K562 (cell line): ENCODE results near the gene PRKAG1. TPM values are rescaled to one million over a fixed set of nuclear protein-coding genes. Genes with fewer than 3 reads are reported as not detected.

Experiments used
- ASH1L ChIP-seq: fragments of 450-650 bp; IDR thresholded peaks from 2 replicates; pipeline ENCODE4 v1.6.1; 2018; ENCODE audit warnings: borderline replicate concordance, mild to moderate bottlenecking, low read depth; ENCODE audit not compliant: partially characterized antibody
- CBFA2T2 ChIP-seq: fragments of 450-650 bp; conservative IDR thresholded peaks from 2 replicates; pipeline ENCODE4 v1.6.1; 2017; ENCODE audit warnings: mild to moderate bottlenecking
- DPF2 ChIP-seq: fragments of 450-650 bp; IDR thresholded peaks from 2 replicates; pipeline ENCODE4 v1.6.1; 2016
- EHMT2 ChIP-seq: fragments of 450-650 bp; IDR thresholded peaks from 2 replicates; pipeline ENCODE4 v1.6.1; 2018; ENCODE audit warnings: antibody characterized with exemption
- ELF4 ChIP-seq: fragments of 450-650 bp; formaldehyde crosslinking; IDR thresholded peaks from 2 replicates; pipeline ENCODE4 v1.4.0; 2022; ENCODE audit warnings: missing genetic modification characterization
- ELK3 ChIP-seq: fragments of 450-650 bp; formaldehyde crosslinking; IDR thresholded peaks from 2 replicates; pipeline ENCODE4 v1.4.0; 2020; ENCODE audit warnings: mild to moderate bottlenecking
- GATAD2B ChIP-seq: fragments of 450-650 bp; IDR thresholded peaks from 2 replicates; pipeline ENCODE4 v1.6.1; 2017; ENCODE audit warnings: mild to moderate bottlenecking, borderline replicate concordance
- HDAC2 ChIP-seq: fragments of 450-650 bp; IDR thresholded peaks from 2 replicates; pipeline ENCODE4 v1.6.1; 2016; ENCODE audit warnings: mild to moderate bottlenecking
- HNRNPL ChIP-seq: fragments of 200-400 bp; formaldehyde crosslinking; IDR thresholded peaks from 2 replicates; pipeline ENCODE4 v1.6.1; 2017; ENCODE audit warnings: low read depth, mild to moderate bottlenecking, low read length
- KAT8 ChIP-seq: fragments of 450-650 bp; IDR thresholded peaks from 2 replicates; pipeline ENCODE4 v1.6.1; 2016; ENCODE audit warnings: low read depth, mild to moderate bottlenecking
- MCM7 ChIP-seq, 2 experiments: fragments of 450-650 bp; IDR thresholded peaks; 2 replicates each; pipeline ENCODE4 v1.6.1; 2016 to 2018
- NCOR1 ChIP-seq: fragments of 450-650 bp; IDR thresholded peaks from 2 replicates; pipeline ENCODE4 v1.6.1; 2016; ENCODE audit warnings: mild to moderate bottlenecking, moderate library complexity
- NKRF ChIP-seq: fragments of 450-650 bp; IDR thresholded peaks from 2 replicates; pipeline ENCODE4 v1.6.1; 2016; ENCODE audit warnings: borderline replicate concordance
- NR3C1 ChIP-seq: sonication (generic); formaldehyde crosslinking; IDR thresholded peaks from 2 replicates; pipeline ENCODE4 v1.8.1; 2022; ENCODE audit warnings: missing genetic modification reagents
- POU5F1 ChIP-seq: fragments of 150-350 bp; IDR thresholded peaks from 2 replicates; pipeline ENCODE4 v1.6.1; 2014; ENCODE audit warnings: borderline replicate concordance, low read length, low read depth, mild to moderate bottlenecking; ENCODE audit not compliant: partially characterized antibody
- PTRF ChIP-seq: fragments of 450-650 bp; IDR thresholded peaks from 2 replicates; pipeline ENCODE4 v1.6.1; 2016; ENCODE audit warnings: mild to moderate bottlenecking, missing genetic modification characterization, missing compliant biosample characterization
- RB1 ChIP-seq: fragments of 450-650 bp; IDR thresholded peaks from 2 replicates; pipeline ENCODE4 v1.6.1; 2017; ENCODE audit warnings: low read depth, mild to moderate bottlenecking
- SAP30 ChIP-seq: fragments of 200-600 bp; sonication (generic); IDR thresholded peaks from 2 replicates; pipeline ENCODE4 v1.6.1; 2012; ENCODE audit warnings: borderline replicate concordance, low read depth, mild to moderate bottlenecking, moderate library complexity, low read length, control low read depth, inconsistent platforms; ENCODE audit not compliant: insufficient read depth, poor library complexity, severe bottlenecking
- SLC30A9 ChIP-seq: fragments of 250-450 bp; sonication (Bioruptor Pico); IDR thresholded peaks from 2 replicates; pipeline ENCODE4 v1.8.0; 2022; ENCODE audit warnings: mild to moderate bottlenecking, moderate library complexity
- SP1 ChIP-seq: sonication (generic); formaldehyde crosslinking; IDR thresholded peaks from 2 replicates; pipeline ENCODE4 v1.8.1; 2022; ENCODE audit warnings: mild to moderate bottlenecking, missing genetic modification reagents
- TAF7 ChIP-seq: fragments of 450-650 bp; IDR thresholded peaks from 2 replicates; pipeline ENCODE4 v1.6.1; 2016; ENCODE audit warnings: missing genetic modification characterization, missing compliant biosample characterization
- ZC3H8 ChIP-seq: fragments of 450-650 bp; IDR thresholded peaks from 2 replicates; pipeline ENCODE4 v1.6.1; 2017
- ZNF134 ChIP-seq: fragments of 250-450 bp; sonication (Bioruptor Pico); conservative IDR thresholded peaks from 2 replicates; pipeline ENCODE4 v1.4.0; 2020
- ZNF212 ChIP-seq: fragments of 450-650 bp; formaldehyde crosslinking; IDR thresholded peaks from 2 replicates; pipeline ENCODE4 v1.4.0; 2020; ENCODE audit warnings: mild to moderate bottlenecking
- ZNF347 ChIP-seq: fragments of 450-650 bp; formaldehyde crosslinking; IDR thresholded peaks from 2 replicates; pipeline ENCODE4 v1.4.0; 2020; ENCODE audit warnings: low read depth, mild to moderate bottlenecking, moderate library complexity
- ZNF398 ChIP-seq: fragments of 250-450 bp; sonication (Bioruptor Pico); IDR thresholded peaks from 2 replicates; pipeline ENCODE4 v1.8.0; 2021; ENCODE audit warnings: moderate library complexity, mild to moderate bottlenecking, inconsistent platforms
- ZNF644 ChIP-seq: fragments of 200-800 bp; sonication (Bioruptor generic); IDR thresholded peaks from 2 replicates; pipeline ENCODE4 v1.6.1; 2016; ENCODE audit warnings: low read depth, missing genetic modification characterization, missing compliant biosample characterization
- polyA plus RNA-seq, 8 experiments: library from polyadenylated mRNA; depleted of rRNA in 4 of 8; stranded (reverse) in 5 of 8; unstranded in 3 of 8; fragments of >200 nt; fragmentation: Nextera tagmentation in 2 of 8; fragmentation: Illumina TruSeq in 1 of 8; extraction: Ambion mirVana in 2 of 8; extraction: Trizol in 1 of 8; gene quantifications; 2 replicates each; pipeline versions ENCODE4 v1.2.1 to v1.2.3, GENCODE V29; 2011 to 2014; ENCODE audit warnings: inconsistent platforms in 1 of 8, missing spikeins in 1 of 8
- total RNA-seq, 7 experiments: library from RNA; depleted of rRNA in 6 of 7; stranded (reverse); fragments of >200 nt in 6 of 7; fragmentation: Illumina TruSeq in 2 of 7; extraction: Trizol in 2 of 7; gene quantifications; 2 replicates each; pipeline versions ENCODE4 v1.2.1 to v1.2.3, GENCODE V29; 2011 to 2021; ENCODE audit warnings: low replicate concordance in 1 of 7

PRKAG1 gene
- total and polyA plus RNA-seq, 9 of the 15 experiments (the other 6 are each of a cell fraction or from before 2014, with no cell fraction given) = 51.1 to 126 (median 79.1) TPM

- TF ChIP-seq ELF4 (CRISPR knock-in tag) (peak; percentile 55; the same call in 1 of the 2 replicates), CBFA2T2 (no peak), TAF7 (tag) (no peak), RB1 (no peak), ZNF347 (CRISPR knock-in tag) (no peak), ELK3 (CRISPR knock-in tag) (no peak), MCM7 (IDR thresholded peaks at IDR 0.05) (no peak), ZC3H8 (no peak), HDAC2 (no peak; the same call in 1 of the 2 replicates), ASH1L (peak; percentile 18), PTRF (tag) (no peak), ZNF134 (CRISPR knock-in tag) (no peak), ZNF644 (no peak), ZNF212 (CRISPR knock-in tag) (no peak), DPF2 (peak; percentile 56), SLC30A9 (no peak), ZNF398 (no peak), SP1 (CRISPR knock-in tag) (peak; percentile 14; the same call in 1 of the 2 replicates), GATAD2B (no peak), POU5F1 (no peak), NKRF (peak; percentile 49; the same call in 1 of the 2 replicates), NCOR1 (0 out of 2 replicates have a peak, but pooled peaks have one; percentile 17), HNRNPL (no peak), SAP30 (no peak), KAT8 (no peak), EHMT2 (no peak), NR3C1 (CRISPR knock-in tag) (no peak)
Observed at GRCh38 chr12:48956279-48957140, 62.1 kb downstream of the PRKAG1 start (continued).
